K562 (cell line): ENCODE results near the gene GFAP. TPM values are rescaled to one million over a fixed set of nuclear protein-coding genes. Genes with fewer than 3 reads are reported as not detected.

Experiments used
- ATAC-seq: fragments of 200-7000 bp; cut with Tn5 transposase; 3 replicates; pipeline ENCODE4 v1.9.1; 2020; ENCODE audit warnings: moderate library complexity
- BruUV-seq: library from RNA; stranded (reverse); fragments of 400-500 nt; replicated peaks from 2 replicates; lab custom pipeline; 2021; lab: Mats Ljungman, UMichigan
- CTCF ChIA-PET: fragments of 300-600 bp; formaldehyde crosslinking; extraction: SDS; loops from one replicate; lab custom pipeline; 2021; ENCODE audit warnings: low intra/inter-chr PET ratio; lab: Yijun Ruan, JAX
- POLR2A ChIA-PET: fragments of 300-600, 350-650 bp; sonication (Branson Sonifier 250); formaldehyde crosslinking; extraction: SDS; loops from one replicate; lab custom pipeline; 2021; ENCODE audit warnings: antibody characterized with exemption, inconsistent platforms; lab: Yijun Ruan, JAX
- DNase-seq, 4 experiments: peaks; one replicate each; pipeline versions ENCODE4 v3.0.0 to v3.0.0-alpha.2; 2011 to 2018; ENCODE audit warnings: low spot score in 3 of 4, mixed read lengths in 3 of 4; ENCODE audit errors: extremely low read depth in 1 of 4
- FAIRE-seq: peaks from 2 replicates; lab custom pipeline; 2011; peaks lifted over from hg19 to GRCh38; lab: Jason Lieb, UNC
- H2AFZ ChIP-seq: 2 replicates; pipeline ENCODE4 v1.6.0; 2011; ENCODE audit warnings: low read depth, low read length, control low read depth, inconsistent platforms
- H3K27ac ChIP-seq: fragments of 200-600 bp; 3 replicates; pipeline ENCODE4 v1.8.0; 2011; ENCODE audit warnings: low read depth, mild to moderate bottlenecking, control low read depth, inconsistent platforms, low read length, moderate library complexity, mixed read lengths; ENCODE audit errors: extremely low read depth
- H3K27me3 ChIP-seq, 2 experiments: fragments of 300-600 bp in 1 of 2; 2 replicates in 1 of 2; 3 replicates in 1 of 2; pipeline versions ENCODE4 v1.6.0 to v1.8.0; 2011; ENCODE audit warnings: inconsistent platforms in 2 of 2, low read length in 2 of 2, mild to moderate bottlenecking in 1 of 2, mixed read lengths in 1 of 2, moderate library complexity in 1 of 2; ENCODE audit not compliant: control insufficient read depth in 2 of 2, insufficient read depth in 2 of 2
- H3K36me3 ChIP-seq: fragments of 300-600 bp; 3 replicates; pipeline ENCODE4 v1.8.0; 2011; ENCODE audit warnings: mild to moderate bottlenecking, low read length, inconsistent platforms; ENCODE audit not compliant: control insufficient read depth, insufficient read depth
- H3K4me1 ChIP-seq, 2 experiments: fragments of 200-600 bp in 1 of 2; replicated peaks in 1 of 2; 2 replicates in 1 of 2; 3 replicates in 1 of 2; pipeline versions ENCODE4 v1.5.1 to v1.8.0; 2011; ENCODE audit warnings: inconsistent platforms in 2 of 2, low read length in 2 of 2, mild to moderate bottlenecking in 1 of 2, mixed read lengths in 1 of 2, moderate library complexity in 1 of 2; ENCODE audit not compliant: control insufficient read depth in 2 of 2, insufficient read depth in 2 of 2
- H3K4me2 ChIP-seq: 2 replicates; pipeline ENCODE4 v1.6.1; 2011; ENCODE audit warnings: low read length, control low read depth, inconsistent platforms, mixed read lengths; ENCODE audit not compliant: insufficient read depth
- H3K4me3 ChIP-seq: fragments of 200-600 bp; sonication (generic), shearing (Covaris generic); 2 replicates; pipeline ENCODE4 v1.5.1; 2016; ENCODE audit warnings: control low read depth, inconsistent platforms
- H3K79me2 ChIP-seq: fragments of 200-600 bp; 3 replicates; pipeline ENCODE4 v1.8.0; 2011; ENCODE audit warnings: low read length, inconsistent platforms; ENCODE audit not compliant: control insufficient read depth, insufficient read depth
- H3K9ac ChIP-seq, 2 experiments: 2 replicates each; pipeline versions ENCODE4 v1.6.0 to v1.6.1; 2011; ENCODE audit warnings: low read depth in 2 of 2, low read length in 2 of 2, control low read depth in 1 of 2, inconsistent platforms in 1 of 2, mild to moderate bottlenecking in 1 of 2, mixed read lengths in 1 of 2; ENCODE audit not compliant: insufficient read depth in 1 of 2
- H3K9me1 ChIP-seq: one replicate; pipeline ENCODE4 v1.6.0; 2011; ENCODE audit warnings: inconsistent platforms, mild to moderate bottlenecking, low read length, moderate library complexity; ENCODE audit not compliant: control insufficient read depth, insufficient read depth
- H3K9me3 ChIP-seq: replicated peaks from 2 replicates; pipeline ENCODE4 v1.5.1; 2011; ENCODE audit warnings: low read depth, low read length, inconsistent platforms; ENCODE audit not compliant: control insufficient read depth, insufficient read depth
- H4K20me1 ChIP-seq: replicated peaks from 2 replicates; pipeline ENCODE4 v1.6.1; 2011; ENCODE audit warnings: low read length, inconsistent platforms, mixed read lengths; ENCODE audit not compliant: control insufficient read depth, insufficient read depth
- CAMTA2 ChIP-seq: fragments of 250-450 bp; sonication (Bioruptor Pico); conservative IDR thresholded peaks from 2 replicates; pipeline ENCODE4 v1.5.1; 2022
- CBX1 ChIP-seq: sonication (generic); IDR thresholded peaks from 2 replicates; pipeline ENCODE4 v1.6.1; 2016; ENCODE audit warnings: antibody characterized with exemption, low read depth, mild to moderate bottlenecking
- CLOCK ChIP-seq: fragments of 250-450 bp; sonication (Bioruptor Pico); IDR thresholded peaks from 2 replicates; pipeline ENCODE4 v1.4.0; 2020; ENCODE audit warnings: mild to moderate bottlenecking, moderate library complexity, borderline replicate concordance
- ELF2 ChIP-seq: fragments of 250-450 bp; sonication (Bioruptor Pico); IDR thresholded peaks from 2 replicates; pipeline ENCODE4 v1.5.0; 2021; ENCODE audit warnings: mild to moderate bottlenecking
- HDGF ChIP-seq: fragments of 450-650 bp; IDR thresholded peaks from 2 replicates; pipeline ENCODE4 v1.6.1; 2016
- HNRNPK ChIP-seq: fragments of 200-400 bp; formaldehyde crosslinking; IDR thresholded peaks from one replicate; pipeline ENCODE4 v1.6.1; 2018; ENCODE audit warnings: mild to moderate bottlenecking, low read depth, low read length; ENCODE audit not compliant: poor library complexity, severe bottlenecking
- PCBP1 ChIP-seq: fragments of 200-400 bp; formaldehyde crosslinking; IDR thresholded peaks from 2 replicates; pipeline ENCODE4 v1.6.1; 2018; ENCODE audit warnings: mild to moderate bottlenecking, low read depth, low read length; ENCODE audit not compliant: poor library complexity, severe bottlenecking
- TBL1XR1 ChIP-seq, 2 experiments: IDR thresholded peaks; 2 replicates each; pipeline ENCODE4 v1.6.1; 2012; ENCODE audit warnings: improper control_type of control experiment in 2 of 2, low read length in 2 of 2, mild to moderate bottlenecking in 1 of 2
- THRA ChIP-seq: fragments of 450-650 bp; IDR thresholded peaks from 2 replicates; pipeline ENCODE4 v1.6.1; 2017; ENCODE audit warnings: mild to moderate bottlenecking, moderate library complexity
- TSHZ1 ChIP-seq: fragments of 250-450 bp; sonication (Bioruptor Pico); IDR thresholded peaks from 2 replicates; pipeline ENCODE4 v1.4.0; 2020; ENCODE audit warnings: mild to moderate bottlenecking, moderate library complexity
- ZC3H4 ChIP-seq: sonication (generic); formaldehyde crosslinking; IDR thresholded peaks from 2 replicates; pipeline ENCODE4 v1.9.0; 2021; ENCODE audit warnings: missing genetic modification reagents, borderline replicate concordance
- ZNF436 ChIP-seq: fragments of 250-450, 450-650 bp; sonication (Bioruptor Pico); formaldehyde crosslinking; IDR thresholded peaks from 2 replicates; pipeline ENCODE4 v1.7.0; 2020; ENCODE audit warnings: mild to moderate bottlenecking
- WGBS: fragments of 100-300 bp; shearing (Covaris generic); methylation state at CpG from one replicate; pipeline ENCODE4 v1.1.6; 2016; ENCODE audit warnings: low coverage, mixed read lengths; ENCODE audit not compliant: insufficient coverage; ENCODE audit errors: missing lambda C conversion rate; 5-methylcytosine and 5-hydroxymethylcytosine counted together
- in situ Hi-C: fragments of 300-500 bp; cut with MboI; formaldehyde crosslinking; loops from 4 replicates; pipeline ENCODE4 v1.15.0; 2018; ENCODE audit warnings: inconsistent platforms, mixed read lengths
- intact Hi-C: fragments of 100-400 bp; cut with micrococcal nuclease; formaldehyde crosslinking; loops from 2 replicates; pipeline ENCODE4 v1.14.2; 2022
- polyA plus RNA-seq, 8 experiments: library from polyadenylated mRNA; depleted of rRNA in 4 of 8; stranded (reverse) in 5 of 8; unstranded in 3 of 8; fragments of >200 nt; fragmentation: Nextera tagmentation in 2 of 8; fragmentation: Illumina TruSeq in 1 of 8; extraction: Ambion mirVana in 2 of 8; extraction: Trizol in 1 of 8; gene quantifications; 2 replicates each; pipeline versions ENCODE4 v1.2.1 to v1.2.3, GENCODE V29; 2011 to 2014; ENCODE audit warnings: inconsistent platforms in 1 of 8, missing spikeins in 1 of 8
- total RNA-seq, 7 experiments: library from RNA; depleted of rRNA in 6 of 7; stranded (reverse); fragments of >200 nt in 6 of 7; fragmentation: Illumina TruSeq in 2 of 7; extraction: Trizol in 2 of 7; gene quantifications; 2 replicates each; pipeline versions ENCODE4 v1.2.1 to v1.2.3, GENCODE V29; 2011 to 2021; ENCODE audit warnings: low replicate concordance in 1 of 7
- TF ChIP-seq, protein P1 (sequence below): fragments of 250-450 bp; sonication (Bioruptor Pico); IDR thresholded peaks from 2 replicates; pipeline ENCODE4 v1.5.0; 2021

Gene GFAP
- total and polyA plus RNA-seq, 9 of the 15 experiments (the other 6 are each of a cell fraction or from before 2014, with no cell fraction given): 0.07 to 1.4 (median 0.60) TPM; not detected in 1

DNA sequence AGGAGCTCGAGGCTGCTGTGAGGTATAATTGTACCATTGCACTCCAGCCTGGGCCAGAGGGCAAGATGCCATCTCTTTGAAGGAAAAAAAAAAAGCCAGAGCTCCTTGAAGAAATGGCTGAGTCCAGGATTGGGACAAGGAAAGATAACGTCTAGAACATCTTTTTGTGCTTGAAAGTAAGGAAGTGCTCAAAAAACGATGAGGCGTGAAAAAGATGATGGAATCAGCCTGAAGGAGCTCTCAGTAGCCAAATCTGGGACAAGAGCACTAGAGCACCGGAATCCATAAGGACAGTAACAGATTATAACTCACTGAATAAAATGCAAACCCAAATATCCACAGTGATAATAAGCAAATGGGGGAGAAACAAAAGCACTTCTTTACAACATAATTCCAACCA, 38.2 kb downstream of the GFAP start:
- H3K4me2 ChIP-seq: no peak overlapping the region
- no peak overlapping the region for H3K27ac ChIP-seq
- no peak for DNase-seq
- H3K79me2 ChIP-seq: no peaks in the 10 kb centered on the region
- H2AFZ ChIP-seq: no peak overlapping the region
- H3K9me1 ChIP-seq: no peaks in the 10 kb centered on the region
- H3K9ac ChIP-seq: no peak overlapping the region
- no peak overlapping the region for H3K4me3 ChIP-seq
- ChIA-PET POLR2A (interaction anchor here (0.9 to 2.0 kb wide), 3 partner anchors 10 to 111 kb away, joined by 3 to 6 read pairs (median 4); no protein-coding TSS in a partner anchor), CTCF (no interaction called here)
- ATAC-seq: no peak
- FAIRE-seq: no peak
- BruUV-seq: no TSS peak
- H3K9me3 ChIP-seq: no peaks in the 10 kb centered on the region
- H3K36me3 ChIP-seq: peaks cover 90% of the 10 kb centered on the region
- in situ Hi-C loops (no loop called here), intact Hi-C loops (no loop called here)
- WGBS: 89% methylated on average over 5 of the region's 5 CpGs
- no peaks in the 10 kb centered on the region for H3K27me3 ChIP-seq
- H3K4me1 ChIP-seq: no peaks in the 10 kb centered on the region
- no peaks in the 10 kb centered on the region for H4K20me1 ChIP-seq
- TF ChIP-seq CBX1 (no peak), TBL1XR1 (IDR thresholded peaks at IDR 0.05; ENCODE audit: low read length in 2 of 2) (no peak), THRA (no peak), HNRNPK (no peak), ZNF436 (CRISPR knock-in tag) (no peak), CAMTA2 (CRISPR knock-in tag) (no peak), CLOCK (no peak), ELF2 (CRISPR knock-in tag) (no peak), HDGF (no peak), ZC3H4 (no peak), PCBP1 (no peak), TSHZ1 (CRISPR knock-in tag) (no peak)
- TF ChIP-seq, protein P1, sequence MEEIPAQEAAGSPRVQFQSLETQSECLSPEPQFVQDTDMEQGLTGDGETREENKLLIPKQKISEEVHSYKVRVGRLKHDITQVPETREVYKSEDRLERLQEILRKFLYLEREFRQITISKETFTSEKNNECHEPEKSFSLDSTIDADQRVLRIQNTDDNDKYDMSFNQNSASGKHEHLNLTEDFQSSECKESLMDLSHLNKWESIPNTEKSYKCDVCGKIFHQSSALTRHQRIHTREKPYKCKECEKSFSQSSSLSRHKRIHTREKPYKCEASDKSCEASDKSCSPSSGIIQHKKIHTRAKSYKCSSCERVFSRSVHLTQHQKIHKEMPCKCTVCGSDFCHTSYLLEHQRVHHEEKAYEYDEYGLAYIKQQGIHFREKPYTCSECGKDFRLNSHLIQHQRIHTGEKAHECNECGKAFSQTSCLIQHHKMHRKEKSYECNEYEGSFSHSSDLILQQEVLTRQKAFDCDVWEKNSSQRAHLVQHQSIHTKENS (CRISPR knock-in tag): no peak
